B cell (primary cell): Measurements from ENCODE around the gene TBX1. TPM values are rescaled to one million over a fixed set of nuclear protein-coding genes. Genes with fewer than 3 reads are reported as not detected.

Source experiments
- ATAC-seq: fragments of 200-7000 bp; cut with Tn5 transposase; one replicate; pipeline ENCODE4 v1.10.0; 2021; ENCODE audit warnings: low read depth, mild to moderate bottlenecking, moderate number of reproducible peaks, moderate library complexity
- CTCF ChIA-PET: fragments of 350-600 bp; sonication (Branson Sonifier 250); formaldehyde crosslinking; loops from one replicate; lab custom pipeline; 2021; ENCODE audit warnings: antibody characterized with exemption, inconsistent platforms; lab: Charles Lee
- POLR2A ChIA-PET: fragments of 350-600 bp; sonication (Branson Sonifier 250); formaldehyde crosslinking; loops from one replicate; lab custom pipeline; 2021; ENCODE audit warnings: antibody characterized with exemption; lab: Charles Lee
- DNase-seq: peaks from one replicate; pipeline ENCODE4 v3.0.0; 2013
- H2AFZ ChIP-seq: 2 replicates; pipeline ENCODE4 v1.6.1; 2012; ENCODE audit warnings: mild to moderate bottlenecking, low read depth, low read length; ENCODE audit not compliant: insufficient read depth, poor library complexity, severe bottlenecking
- H3K27ac ChIP-seq, 2 donors: 1 replicate in 1 of 2; 2 replicates in 1 of 2; pipeline ENCODE4 v1.5.1; 2012 to 2013; ENCODE audit warnings: low read length in 2 of 2, mild to moderate bottlenecking in 2 of 2, moderate library complexity in 1 of 2
- H3K27me3 ChIP-seq, 4 experiments: fragments of 200-600 bp in 1 of 4; sonication (generic) in 1 of 4; replicated peaks in 1 of 4; 1 replicate in 2 of 4; 2 replicates in 2 of 4; pipeline versions ENCODE4 v1.6.1 to v1.7.0; 2013 to 2016; ENCODE audit warnings: low read length in 3 of 4, mild to moderate bottlenecking in 2 of 4, mixed read lengths in 1 of 4, moderate library complexity in 1 of 4; ENCODE audit not compliant: insufficient read depth in 4 of 4, control insufficient read depth in 3 of 4; ENCODE audit errors: control extremely low read depth in 1 of 4
- H3K36me3 ChIP-seq, 2 experiments: replicated peaks in 1 of 2; 1 replicate in 1 of 2; 2 replicates in 1 of 2; pipeline versions ENCODE4 v1.6.1 to v1.7.1; 2013; ENCODE audit warnings: low read length in 1 of 2; ENCODE audit not compliant: insufficient read depth in 2 of 2, control insufficient read depth in 1 of 2; ENCODE audit errors: control extremely low read depth in 1 of 2, extremely low read depth in 1 of 2
- H3K4me1 ChIP-seq, 2 donors: fragments of 200-600 bp in 1 of 2; sonication (generic) in 1 of 2; 1 replicate in 1 of 2; 2 replicates in 1 of 2; pipeline versions ENCODE4 v1.5.1 to v1.6.1; 2013 to 2017; ENCODE audit warnings: low read length in 2 of 2; ENCODE audit not compliant: control insufficient read depth in 2 of 2, insufficient read depth in 2 of 2
- H3K4me2 ChIP-seq: replicated peaks from 2 replicates; pipeline ENCODE3; 2012; ENCODE audit warnings: mild to moderate bottlenecking, low read depth, low read length; ENCODE audit not compliant: poor library complexity, severe bottlenecking
- H3K4me3 ChIP-seq, 5 experiments: fragments of 200-600 bp in 1 of 5; sonication (generic) in 1 of 5; 1 replicate in 3 of 5; 2 replicates in 2 of 5; pipeline versions ENCODE4 v1.5.1 to v1.7.0; 2011 to 2016; ENCODE audit warnings: low read length in 4 of 5, mild to moderate bottlenecking in 4 of 5, low read depth in 2 of 5, control low read depth in 1 of 5, moderate library complexity in 1 of 5; ENCODE audit not compliant: insufficient read depth in 1 of 5; ENCODE audit errors: control extremely low read depth in 1 of 5, extremely low read depth in 1 of 5
- H3K79me2 ChIP-seq: fragments of 200-600 bp; sonication (generic); one replicate; pipeline ENCODE4 v1.6.0; 2016; ENCODE audit warnings: low read length; ENCODE audit not compliant: control insufficient read depth, insufficient read depth
- H3K9ac ChIP-seq: fragments of 200-600 bp; sonication (generic); 2 replicates; pipeline ENCODE4 v1.6.1; 2017; ENCODE audit warnings: mild to moderate bottlenecking, low read length, moderate library complexity
- H3K9me3 ChIP-seq, 3 donors: one replicate each; pipeline versions ENCODE4 v1.6.1 to v1.7.1; 2013; ENCODE audit warnings: low read length in 2 of 3; ENCODE audit not compliant: control insufficient read depth in 2 of 3, insufficient read depth in 1 of 3; ENCODE audit errors: control extremely low read depth in 1 of 3
- H4K20me1 ChIP-seq: 2 replicates; pipeline ENCODE4 v1.6.0; 2012; ENCODE audit warnings: mild to moderate bottlenecking, low read length; ENCODE audit not compliant: insufficient read depth, control insufficient read depth, poor library complexity, severe bottlenecking
- H3K27ac Mint-ChIP-seq: one replicate; pipeline ENCODE4 v1.8.0; 2021; ENCODE audit warnings: mixed read lengths
- H3K27me3 Mint-ChIP-seq: one replicate; pipeline ENCODE4 v1.8.0; 2021; ENCODE audit warnings: mixed read lengths
- H3K4me1 Mint-ChIP-seq: one replicate; pipeline ENCODE4 v1.8.0; 2021; ENCODE audit warnings: mixed read lengths
- H3K4me3 Mint-ChIP-seq: one replicate; pipeline ENCODE4 v1.8.0; 2021; ENCODE audit warnings: mixed read lengths
- H3K9me3 Mint-ChIP-seq: one replicate; pipeline ENCODE4 v1.8.0; 2022; ENCODE audit warnings: mixed read lengths; ENCODE audit not compliant: insufficient read depth
- EZH2 ChIP-seq: IDR thresholded peaks from 2 replicates; pipeline ENCODE4 v1.6.1; 2012; ENCODE audit warnings: borderline replicate concordance, low read depth, mild to moderate bottlenecking, moderate library complexity, low read length; ENCODE audit not compliant: insufficient read depth, poor library complexity, severe bottlenecking
- WGBS: methylation state at CpG from one replicate; pipeline ENCODE4 v1.1.5; 2013; ENCODE audit warnings: missing lambda C conversion rate; ENCODE audit not compliant: insufficient coverage; 5-methylcytosine and 5-hydroxymethylcytosine counted together
- intact Hi-C: fragments of 100-400 bp; cut with micrococcal nuclease; formaldehyde crosslinking; loops from one replicate; pipeline ENCODE4 v1.10.0; 2022
- polyA plus RNA-seq: library from polyadenylated mRNA; depleted of rRNA; stranded (reverse); fragments of >200 nt; gene quantifications from 2 replicates; pipeline ENCODE4 v1.2.3, GENCODE V29; 2012
- total RNA-seq, 2 donors: library from RNA; stranded (reverse); fragments of 120-200 nt in 1 of 2; gene quantifications; 1 replicate in 1 of 2; 2 replicates in 1 of 2; pipeline versions ENCODE4 v1.2.3 to v1.2.4, GENCODE V29; 2013 to 2022
- TF ChIP-seq, protein P1 (sequence below): fragments of 200-600 bp; IDR thresholded peaks from one replicate; pipeline ENCODE4 v1.8.0; 2022; ENCODE audit warnings: antibody characterized with exemption, mild to moderate bottlenecking

The TBX1 gene
- total and polyA plus RNA-seq, 2 donors (not counting 1 experiment from before 2014, with no cell fraction given), result not detected

DNA sequence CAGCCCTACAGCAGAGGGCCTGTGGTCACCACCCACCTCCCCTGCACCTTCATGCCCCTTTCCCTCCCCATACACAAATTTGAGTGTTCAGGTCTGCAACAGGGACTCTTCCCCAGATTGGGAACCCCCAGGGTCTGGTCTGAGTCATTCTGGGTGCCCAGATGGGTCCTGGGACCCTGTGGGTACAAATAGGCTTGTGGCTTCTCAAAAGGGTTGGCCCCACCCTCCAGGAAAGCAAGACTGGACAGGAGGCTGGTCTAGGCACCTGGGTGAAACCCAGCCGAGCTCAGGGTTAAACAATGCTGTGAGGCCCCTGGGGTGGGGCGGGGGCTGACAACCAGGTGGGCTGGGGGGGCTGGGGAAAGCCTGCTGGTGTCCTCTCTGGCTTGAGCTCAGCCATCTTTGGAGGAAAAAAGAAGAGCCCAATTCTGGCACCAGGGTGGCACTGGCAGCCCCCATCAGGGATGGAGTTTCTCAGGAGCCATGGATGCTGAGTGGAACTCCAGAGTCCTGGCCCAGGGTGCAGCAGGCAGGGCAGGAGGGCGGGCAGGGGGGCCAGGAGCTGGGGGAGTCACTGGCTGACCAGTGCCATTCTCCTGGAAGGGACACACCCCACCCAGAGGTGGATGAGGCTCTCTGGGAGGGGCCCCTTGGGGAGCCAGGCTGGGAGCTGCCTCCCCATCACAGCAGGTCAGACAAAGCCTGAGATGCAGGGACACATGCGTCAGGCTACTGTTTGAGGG, 45.2 kb upstream of the TBX1 start:
- Histone ChIP-seq H3K79me2 (no peaks in the 10 kb centered on the region), H2AFZ (no peak overlapping the region), H4K20me1 (no peaks in the 10 kb centered on the region), H3K4me1 (peaks cover 17 to 26% of the 10 kb centered on the region in 2 donors), H3K9ac (peak overlapping the region; percentile 42), H3K27me3 (peaks cover 0 to 57% (median 19%) of the 10 kb centered on the region in 4 experiments), H3K36me3 (no peaks in the 10 kb centered on the region), H3K4me2 (peak overlapping the region; percentile 80), H3K27ac (no peak overlapping the region), H3K9me3 (peaks cover 0 to 8% (median 0%) of the 10 kb centered on the region in 3 donors), H3K4me3 (peak overlapping the region in 1 of 5 experiments; percentile 23)
- peak; percentile 10 for DNase-seq
- ChIA-PET POLR2A (no interaction called here), CTCF (interaction anchor here (0.6 kb wide), 1 partner anchor 53 kb away, joined by 3 read pairs; no protein-coding TSS in a partner anchor)
- no peaks in the 10 kb centered on the region for H3K9me3 Mint-ChIP-seq
- peak overlapping the region; percentile 72 for H3K4me3 Mint-ChIP-seq
- ATAC-seq, result no peak
- WGBS, result 67% methylated on average over 3 of the region's 4 CpGs
- peaks cover 35% of the 10 kb centered on the region for H3K27me3 Mint-ChIP-seq
- no peak overlapping the region for H3K27ac Mint-ChIP-seq
- TF ChIP-seq, protein P1, sequence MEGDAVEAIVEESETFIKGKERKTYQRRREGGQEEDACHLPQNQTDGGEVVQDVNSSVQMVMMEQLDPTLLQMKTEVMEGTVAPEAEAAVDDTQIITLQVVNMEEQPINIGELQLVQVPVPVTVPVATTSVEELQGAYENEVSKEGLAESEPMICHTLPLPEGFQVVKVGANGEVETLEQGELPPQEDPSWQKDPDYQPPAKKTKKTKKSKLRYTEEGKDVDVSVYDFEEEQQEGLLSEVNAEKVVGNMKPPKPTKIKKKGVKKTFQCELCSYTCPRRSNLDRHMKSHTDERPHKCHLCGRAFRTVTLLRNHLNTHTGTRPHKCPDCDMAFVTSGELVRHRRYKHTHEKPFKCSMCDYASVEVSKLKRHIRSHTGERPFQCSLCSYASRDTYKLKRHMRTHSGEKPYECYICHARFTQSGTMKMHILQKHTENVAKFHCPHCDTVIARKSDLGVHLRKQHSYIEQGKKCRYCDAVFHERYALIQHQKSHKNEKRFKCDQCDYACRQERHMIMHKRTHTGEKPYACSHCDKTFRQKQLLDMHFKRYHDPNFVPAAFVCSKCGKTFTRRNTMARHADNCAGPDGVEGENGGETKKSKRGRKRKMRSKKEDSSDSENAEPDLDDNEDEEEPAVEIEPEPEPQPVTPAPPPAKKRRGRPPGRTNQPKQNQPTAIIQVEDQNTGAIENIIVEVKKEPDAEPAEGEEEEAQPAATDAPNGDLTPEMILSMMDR, result no peak
- no peak for TF ChIP-seq EZH2
- H3K4me1 Mint-ChIP-seq, result peaks cover 13% of the 10 kb centered on the region
- intact Hi-C loops, result no loop called here
